H9 (cell line): Measurements from ENCODE around the gene INHBC. TPM values are rescaled to one million over a fixed set of nuclear protein-coding genes. Genes with fewer than 3 reads are reported as not detected.
"Not testable (repeated sequence)": the region's sequence is repeated elsewhere in the genome, so short reads cannot be mapped to it uniquely, and the experiment has no call there.

ENCODE experiments used
- DNase-seq: peaks from one replicate; pipeline ENCODE4 v3.0.0-alpha.2; 2017
- H2AFZ ChIP-seq: one replicate; pipeline ENCODE4 v1.6.1; 2013; ENCODE audit warnings: mild to moderate bottlenecking, low read length, control low read depth, moderate library complexity
- H2AK5ac ChIP-seq: 2 replicates; pipeline ENCODE4 v1.6.1; 2013; ENCODE audit warnings: low read length, control low read depth, mixed read lengths; ENCODE audit not compliant: insufficient read length
- H2BK120ac ChIP-seq: one replicate; pipeline ENCODE4 v1.6.1; 2013; ENCODE audit warnings: low read depth, mild to moderate bottlenecking, low read length, control low read depth, inconsistent platforms; ENCODE audit not compliant: poor library complexity, severe bottlenecking
- H2BK12ac ChIP-seq: 2 replicates; pipeline ENCODE4 v1.6.1; 2013; ENCODE audit warnings: low read length, control low read depth, mixed read lengths, low read depth; ENCODE audit not compliant: insufficient read length
- H2BK15ac ChIP-seq: 2 replicates; pipeline ENCODE4 v1.6.1; 2013; ENCODE audit warnings: low read depth, low read length, control low read depth
- H2BK20ac ChIP-seq: one replicate; pipeline ENCODE4 v1.6.1; 2013; ENCODE audit warnings: low read depth, mild to moderate bottlenecking, low read length, control low read depth, inconsistent platforms; ENCODE audit not compliant: poor library complexity, severe bottlenecking
- H2BK5ac ChIP-seq: 2 replicates; pipeline ENCODE4 v1.6.1; 2013; ENCODE audit warnings: low read length, control low read depth, mixed read lengths; ENCODE audit not compliant: insufficient read length
- H3K14ac ChIP-seq: 2 replicates; pipeline ENCODE4 v1.6.1; 2013; ENCODE audit warnings: low read length, control low read depth; ENCODE audit not compliant: insufficient read depth
- H3K18ac ChIP-seq: 2 replicates; pipeline ENCODE4 v1.6.1; 2013; ENCODE audit warnings: low read depth, mild to moderate bottlenecking, mixed read lengths, low read length, control low read depth; ENCODE audit not compliant: insufficient read length
- H3K23ac ChIP-seq: 2 replicates; pipeline ENCODE4 v1.6.1; 2013; ENCODE audit warnings: low read length, control low read depth, mixed read lengths, low read depth; ENCODE audit not compliant: insufficient read length
- H3K23me2 ChIP-seq: 2 replicates; pipeline ENCODE4 v1.6.1; 2013; ENCODE audit warnings: low read depth, mild to moderate bottlenecking, mixed read lengths, low read length, control low read depth; ENCODE audit not compliant: insufficient read length, poor library complexity, severe bottlenecking
- H3K27ac ChIP-seq: 2 replicates; pipeline ENCODE4 v1.5.1; 2013; ENCODE audit warnings: low read length, control low read depth, mixed read lengths, low read depth; ENCODE audit not compliant: insufficient read length
- H3K27me3 ChIP-seq: 2 replicates; pipeline ENCODE4 v1.6.1; 2013; ENCODE audit warnings: low read length, control low read depth, inconsistent platforms; ENCODE audit not compliant: insufficient read depth
- H3K4ac ChIP-seq: 2 replicates; pipeline ENCODE4 v1.6.1; 2013; ENCODE audit warnings: low read depth, mild to moderate bottlenecking, control low read depth, inconsistent platforms, low read length, moderate library complexity
- H3K4me1 ChIP-seq: 2 replicates; pipeline ENCODE4 v1.6.1; 2013; ENCODE audit warnings: low read length, control low read depth, inconsistent platforms; ENCODE audit not compliant: insufficient read depth
- H3K4me2 ChIP-seq: 2 replicates; pipeline ENCODE4 v1.6.1; 2013; ENCODE audit warnings: low read length, control low read depth, mixed read lengths; ENCODE audit not compliant: insufficient read length, insufficient read depth
- H3K56ac ChIP-seq: 2 replicates; pipeline ENCODE4 v1.6.1; 2013; ENCODE audit warnings: low read depth, mild to moderate bottlenecking, mixed read lengths, low read length, control low read depth; ENCODE audit not compliant: insufficient read length
- H3K79me1 ChIP-seq: 2 replicates; pipeline ENCODE4 v1.6.1; 2013; ENCODE audit warnings: low read depth, mild to moderate bottlenecking, moderate library complexity, low read length, control low read depth, inconsistent platforms; ENCODE audit not compliant: insufficient read depth, poor library complexity, severe bottlenecking
- H3K79me2 ChIP-seq: 2 replicates; pipeline ENCODE4 v1.6.1; 2013; ENCODE audit warnings: low read length, control low read depth, inconsistent platforms; ENCODE audit not compliant: insufficient read depth
- H3K9ac ChIP-seq: 2 replicates; pipeline ENCODE4 v1.6.1; 2013; ENCODE audit warnings: low read length, control low read depth, mixed read lengths; ENCODE audit not compliant: insufficient read length; ENCODE audit errors: extremely low read depth
- H3K9me3 ChIP-seq: one replicate; pipeline ENCODE4 v1.6.1; 2013; ENCODE audit warnings: low read depth, low read length, inconsistent platforms; ENCODE audit not compliant: control insufficient read depth
- H3T11ph ChIP-seq: one replicate; pipeline ENCODE4 v1.6.1; 2013; ENCODE audit warnings: mild to moderate bottlenecking, low read length, control low read depth, inconsistent platforms
- H4K20me1 ChIP-seq: one replicate; pipeline ENCODE4 v1.6.1; 2013; ENCODE audit not compliant: control insufficient read depth, insufficient read length, insufficient read depth
- H4K5ac ChIP-seq: 2 replicates; pipeline ENCODE4 v1.6.1; 2013; ENCODE audit warnings: low read depth, mild to moderate bottlenecking, mixed read lengths, low read length, control low read depth; ENCODE audit not compliant: insufficient read length
- H4K8ac ChIP-seq: replicated peaks from 2 replicates; pipeline ENCODE4 v1.6.1; 2013; ENCODE audit warnings: low read length, control low read depth, mixed read lengths, low read depth; ENCODE audit not compliant: insufficient read length
- H4K91ac ChIP-seq: 2 replicates; pipeline ENCODE4 v1.6.1; 2013; ENCODE audit warnings: low read depth, mild to moderate bottlenecking, moderate library complexity, mixed read lengths, low read length, control low read depth; ENCODE audit not compliant: insufficient read length
- H3K27ac Mint-ChIP-seq, 3 experiments: 2 replicates in 2 of 3; 3 replicates in 1 of 3; pipeline ENCODE4 v1.8.0; 2020 to 2021; ENCODE audit warnings: mixed read lengths in 3 of 3, mild to moderate bottlenecking in 1 of 3, moderate library complexity in 1 of 3
- H3K27me3 Mint-ChIP-seq: 2 replicates; pipeline ENCODE4 v1.8.0; 2021; ENCODE audit warnings: low read depth, mild to moderate bottlenecking, moderate library complexity, mixed read lengths
- H3K36me3 Mint-ChIP-seq, 3 experiments: 2 replicates in 2 of 3; 3 replicates in 1 of 3; pipeline ENCODE4 v1.8.0; 2020 to 2021; ENCODE audit warnings: low read depth in 3 of 3, mixed read lengths in 3 of 3; ENCODE audit not compliant: insufficient read depth in 1 of 3
- H3K4me1 Mint-ChIP-seq, 2 experiments: 2 replicates each; pipeline ENCODE4 v1.8.0; 2020; ENCODE audit warnings: mixed read lengths in 2 of 2
- H3K4me3 Mint-ChIP-seq, 2 experiments: 2 replicates in 1 of 2; 3 replicates in 1 of 2; pipeline ENCODE4 v1.8.0; 2020 to 2021; ENCODE audit warnings: mild to moderate bottlenecking in 2 of 2, mixed read lengths in 2 of 2, moderate library complexity in 1 of 2
- H3K9me3 Mint-ChIP-seq, 2 experiments: 2 replicates in 1 of 2; 3 replicates in 1 of 2; pipeline ENCODE4 v1.8.0; 2020; ENCODE audit warnings: mild to moderate bottlenecking in 2 of 2, mixed read lengths in 2 of 2, moderate library complexity in 1 of 2
- WGBS: extraction: QIAGEN DNeasy Blood & Tissue Kit; methylation state at CpG from one replicate; pipeline ENCODE4 v1.1.7; 2013; ENCODE audit warnings: missing lambda C conversion rate, low lambda C conversion rate, mixed read lengths; ENCODE audit not compliant: insufficient read length; ENCODE audit errors: extremely low coverage; 5-methylcytosine and 5-hydroxymethylcytosine counted together
- total RNA-seq: library from RNA; stranded (reverse); gene quantifications from 2 replicates; pipeline ENCODE4 v1.2.1, GENCODE V29; 2021
- TF ChIP-seq, protein P1 (sequence below): fragments of 200-600 bp; sonication (generic); conservative IDR thresholded peaks from 3 replicates; pipeline ENCODE4 v1.8.0; 2021; ENCODE audit warnings: antibody characterized with exemption, mild to moderate bottlenecking

The INHBC gene
- total RNA-seq, 1 experiment from 2014 or later, result not detected

DNA sequence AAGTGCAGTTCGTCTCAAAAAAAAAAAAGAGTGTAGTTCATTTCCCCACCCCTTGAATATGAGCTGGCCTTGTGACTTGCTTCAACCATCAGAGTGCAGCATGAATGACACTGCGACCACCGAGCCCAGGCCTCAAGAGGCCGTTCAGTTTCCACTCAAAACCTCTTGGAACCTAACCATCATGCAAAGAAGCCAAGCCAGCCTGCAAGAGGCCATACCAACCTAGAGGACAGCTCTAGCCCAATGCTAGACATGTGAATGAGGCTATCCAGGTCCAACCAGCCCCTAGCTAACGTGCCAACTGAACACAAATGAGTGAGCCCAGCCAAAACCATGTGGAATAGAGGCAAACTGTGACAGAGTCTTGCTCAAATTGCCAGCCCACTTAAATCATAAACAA, 33.4 kb upstream of the INHBC start:
- Mint-ChIP-seq H3K36me3 (no peaks in the 10 kb centered on the region), H3K4me1 (peaks cover 9% of the 10 kb centered on the region in 2 experiments), H3K4me3 (no peak overlapping the region), H3K27me3 (no peaks in the 10 kb centered on the region), H3K27ac (peak overlapping the region in 2 of 3 experiments; percentile 13 to 30; a peak in 3 of 7 replicates), H3K9me3 (no peaks in the 10 kb centered on the region)
- Histone ChIP-seq H3K4me2 (no peak overlapping the region), H2AFZ (no peak overlapping the region), H3K9me3 (no peaks in the 10 kb centered on the region), H3K9ac (no peak overlapping the region), H3K56ac (no peak overlapping the region), H4K20me1 (no peaks in the 10 kb centered on the region), H3K27me3 (no peaks in the 10 kb centered on the region), H3K79me2 (no peaks in the 10 kb centered on the region), H3K4me1 (no peaks in the 10 kb centered on the region), H2BK20ac (no peak overlapping the region), H3K79me1 (peaks cover 5% of the 10 kb centered on the region), H2BK5ac (no peak overlapping the region), H3K27ac (no peak overlapping the region), H3K14ac (no peak overlapping the region; the same call in 1 of the 2 replicates), H3K23ac (no peak overlapping the region), H2BK120ac (no peak overlapping the region), H3K4ac (no peak overlapping the region), H2BK12ac (no peak overlapping the region), H4K5ac (no peak overlapping the region), H3T11ph (no peak overlapping the region), H2AK5ac (no peak overlapping the region), H3K23me2 (no peaks in the 10 kb centered on the region), H2BK15ac (no peak overlapping the region), H4K8ac (no peak overlapping the region), H4K91ac (no peak overlapping the region), H3K18ac (no peak overlapping the region)
- TF ChIP-seq, protein P1, sequence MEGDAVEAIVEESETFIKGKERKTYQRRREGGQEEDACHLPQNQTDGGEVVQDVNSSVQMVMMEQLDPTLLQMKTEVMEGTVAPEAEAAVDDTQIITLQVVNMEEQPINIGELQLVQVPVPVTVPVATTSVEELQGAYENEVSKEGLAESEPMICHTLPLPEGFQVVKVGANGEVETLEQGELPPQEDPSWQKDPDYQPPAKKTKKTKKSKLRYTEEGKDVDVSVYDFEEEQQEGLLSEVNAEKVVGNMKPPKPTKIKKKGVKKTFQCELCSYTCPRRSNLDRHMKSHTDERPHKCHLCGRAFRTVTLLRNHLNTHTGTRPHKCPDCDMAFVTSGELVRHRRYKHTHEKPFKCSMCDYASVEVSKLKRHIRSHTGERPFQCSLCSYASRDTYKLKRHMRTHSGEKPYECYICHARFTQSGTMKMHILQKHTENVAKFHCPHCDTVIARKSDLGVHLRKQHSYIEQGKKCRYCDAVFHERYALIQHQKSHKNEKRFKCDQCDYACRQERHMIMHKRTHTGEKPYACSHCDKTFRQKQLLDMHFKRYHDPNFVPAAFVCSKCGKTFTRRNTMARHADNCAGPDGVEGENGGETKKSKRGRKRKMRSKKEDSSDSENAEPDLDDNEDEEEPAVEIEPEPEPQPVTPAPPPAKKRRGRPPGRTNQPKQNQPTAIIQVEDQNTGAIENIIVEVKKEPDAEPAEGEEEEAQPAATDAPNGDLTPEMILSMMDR, result no peak
- DNase-seq, result no peak
- no CpG with 5 or more reads among the region's 5 CpGs for WGBS

DNA sequence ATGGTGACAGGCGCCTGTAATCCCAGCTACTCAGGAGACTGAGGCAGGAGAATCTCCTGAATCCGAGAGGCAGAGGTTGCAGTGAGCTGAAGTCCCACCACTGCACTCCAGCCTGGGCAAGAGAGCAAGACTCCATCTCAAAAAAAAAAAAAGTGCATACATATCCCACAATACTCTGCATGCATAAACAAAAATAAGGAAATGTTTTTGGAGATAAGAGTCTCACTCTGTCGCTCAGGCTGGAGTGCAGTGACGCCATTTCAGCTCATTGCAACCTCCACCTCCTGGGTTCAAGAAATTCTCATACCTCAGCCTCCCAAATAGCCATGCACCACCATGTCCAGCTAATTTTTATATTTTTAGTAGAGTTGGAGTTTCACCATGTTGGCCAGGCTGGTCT, 32.4 kb upstream of the INHBC start:
- no CpG with 5 or more reads among the region's 4 CpGs for WGBS
- not testable (repeated sequence) for H2AFZ ChIP-seq, H2BK5ac ChIP-seq, H4K8ac ChIP-seq, H3K4me1 Mint-ChIP-seq, H3K27ac ChIP-seq, H3K9ac ChIP-seq, H2BK12ac ChIP-seq, H3K4me3 Mint-ChIP-seq, H3K4me1 ChIP-seq, H3K27me3 ChIP-seq, H3K9me3 Mint-ChIP-seq, H3K18ac ChIP-seq, H4K91ac ChIP-seq, H4K5ac ChIP-seq, H2BK120ac ChIP-seq, H2AK5ac ChIP-seq, DNase-seq, H3K23me2 ChIP-seq, H3K79me1 ChIP-seq, H3K36me3 Mint-ChIP-seq, H3K4ac ChIP-seq, H2BK15ac ChIP-seq, H3K14ac ChIP-seq, H3K4me2 ChIP-seq, H3K27me3 Mint-ChIP-seq, H3K27ac Mint-ChIP-seq, H3K56ac ChIP-seq, H4K20me1 ChIP-seq, H3T11ph ChIP-seq, H2BK20ac ChIP-seq, H3K79me2 ChIP-seq, H3K23ac ChIP-seq, H3K9me3 ChIP-seq
